Endothelial cell of umbilical vein (primary cell): Measurements from ENCODE around the gene ATP5PO. TPM values are rescaled to one million over a fixed set of nuclear protein-coding genes. Genes with fewer than 3 reads are reported as not detected.

ENCODE experiments used
- BruUV-seq: library from RNA; stranded (reverse); fragments of 400-500 nt; replicated peaks from 2 replicates; lab custom pipeline; 2021; lab: Mats Ljungman, UMichigan
- CTCF ChIA-PET: fragments of 300-600, 350-600 bp; sonication (Branson Sonifier 250); formaldehyde crosslinking; loops from one replicate; lab custom pipeline; 2021; ENCODE audit warnings: antibody characterized with exemption, inconsistent platforms; lab: Charles Lee
- POLR2A ChIA-PET: fragments of 300-600, 350-600 bp; sonication (Branson Sonifier 250); formaldehyde crosslinking; loops from one replicate; lab custom pipeline; 2021; ENCODE audit warnings: antibody characterized with exemption, inconsistent platforms; lab: Charles Lee
- DNase-seq: peaks from one replicate; pipeline ENCODE4 v3.0.0-alpha.2; 2011; ENCODE audit warnings: low read depth, low spot score
- FAIRE-seq: peaks from 2 replicates; lab custom pipeline; 2011; peaks lifted over from hg19 to GRCh38; lab: Jason Lieb, UNC
- H2AFZ ChIP-seq: 2 replicates; pipeline ENCODE4 v1.6.0; 2012; ENCODE audit warnings: low read depth, low read length, control low read depth, inconsistent platforms
- H3K27ac ChIP-seq: 2 replicates; pipeline ENCODE4 v1.5.1; 2011; ENCODE audit warnings: low read depth, mild to moderate bottlenecking, control low read depth, low read length, moderate library complexity; ENCODE audit not compliant: insufficient read depth
- H3K27me3 ChIP-seq, 2 experiments: 2 replicates each; pipeline versions ENCODE4 v1.6.0 to v1.6.1; 2011; ENCODE audit warnings: low read length in 2 of 2, mixed read lengths in 1 of 2; ENCODE audit not compliant: control insufficient read depth in 2 of 2, insufficient read depth in 2 of 2
- H3K36me3 ChIP-seq, 2 experiments: 2 replicates in 1 of 2; 3 replicates in 1 of 2; pipeline ENCODE4 v1.5.1; 2011; ENCODE audit warnings: low read length in 2 of 2, mild to moderate bottlenecking in 1 of 2, moderate library complexity in 1 of 2; ENCODE audit not compliant: control insufficient read depth in 2 of 2, insufficient read depth in 2 of 2; ENCODE audit errors: extremely low read depth in 1 of 2
- H3K4me1 ChIP-seq: 3 replicates; pipeline ENCODE4 v1.5.1; 2011; ENCODE audit warnings: mild to moderate bottlenecking, low read length; ENCODE audit not compliant: control insufficient read depth, insufficient read depth; ENCODE audit errors: extremely low read depth
- H3K4me2 ChIP-seq: 2 replicates; pipeline ENCODE4 v1.6.1; 2011; ENCODE audit warnings: low read length, control low read depth, mixed read lengths; ENCODE audit not compliant: insufficient read depth
- H3K4me3 ChIP-seq, 3 experiments: fragments of 200-600 bp in 1 of 3; sonication (generic), shearing (Covaris generic) in 1 of 3; replicated peaks in 1 of 3; 2 replicates each; pipeline ENCODE4 v1.5.1; 2011 to 2016; ENCODE audit warnings: control low read depth in 3 of 3, low read length in 3 of 3, mild to moderate bottlenecking in 2 of 3, inconsistent platforms in 1 of 3, low read depth in 1 of 3, moderate library complexity in 1 of 3; ENCODE audit not compliant: insufficient read depth in 1 of 3
- H3K79me2 ChIP-seq: 2 replicates; pipeline ENCODE4 v1.6.0; 2012; ENCODE audit warnings: low read length, inconsistent platforms; ENCODE audit not compliant: control insufficient read depth, insufficient read depth
- H3K9ac ChIP-seq: replicated peaks from 2 replicates; pipeline ENCODE3; 2011; ENCODE audit warnings: low read length, control low read depth; ENCODE audit not compliant: insufficient read depth; ENCODE audit errors: extremely low read depth
- H3K9me1 ChIP-seq: replicated peaks from 3 replicates; pipeline ENCODE4 v1.6.0; 2011; ENCODE audit warnings: mild to moderate bottlenecking, low read length; ENCODE audit not compliant: control insufficient read depth, insufficient read depth; ENCODE audit errors: extremely low read depth
- H3K9me3 ChIP-seq: replicated peaks from 2 replicates; pipeline ENCODE4 v1.5.1; 2012; ENCODE audit warnings: low read length, inconsistent platforms; ENCODE audit not compliant: control insufficient read depth, insufficient read depth
- H4K20me1 ChIP-seq: replicated peaks from 2 replicates; pipeline ENCODE3; 2011; ENCODE audit warnings: mild to moderate bottlenecking, low read length; ENCODE audit not compliant: control insufficient read depth, insufficient read depth; ENCODE audit errors: extremely low read depth
- CTCF ChIP-seq, 2 donors: IDR thresholded peaks; 1 replicate in 1 of 2; 2 replicates in 1 of 2; pipeline ENCODE4 v1.5.1; 2011; ENCODE audit warnings: low read length in 2 of 2, mild to moderate bottlenecking in 2 of 2, moderate library complexity in 2 of 2, control low read depth in 1 of 2, inconsistent platforms in 1 of 2, low read depth in 1 of 2; ENCODE audit not compliant: insufficient read depth in 1 of 2; ENCODE audit errors: extremely low read depth in 1 of 2
- EZH2 ChIP-seq: IDR thresholded peaks from 2 replicates; pipeline ENCODE4 v1.6.1; 2012; ENCODE audit warnings: borderline replicate concordance, low read depth, mild to moderate bottlenecking, moderate library complexity, low read length, inconsistent platforms; ENCODE audit not compliant: severe bottlenecking
- FOS ChIP-seq: IDR thresholded peaks from 2 replicates; pipeline ENCODE4 v1.6.1; 2011; ENCODE audit warnings: mild to moderate bottlenecking, low read length, moderate library complexity, borderline replicate concordance; ENCODE audit not compliant: insufficient read depth
- GATA2 ChIP-seq: IDR thresholded peaks from 2 replicates; pipeline ENCODE4 v1.7.0; 2011; ENCODE audit warnings: low read depth, mild to moderate bottlenecking, moderate library complexity, mixed read lengths, low read length; ENCODE audit not compliant: insufficient read length, insufficient read depth
- JUN ChIP-seq: IDR thresholded peaks from 2 replicates; pipeline ENCODE4 v1.6.1; 2011; ENCODE audit warnings: borderline replicate concordance, low read depth; ENCODE audit not compliant: insufficient read length, insufficient read depth
- MAX ChIP-seq: IDR thresholded peaks from 2 replicates; pipeline ENCODE4 v1.6.1; 2011; ENCODE audit not compliant: insufficient read depth, insufficient read length
- MYC ChIP-seq: IDR thresholded peaks from one replicate; pipeline ENCODE4 v1.6.1; 2011; ENCODE audit warnings: mild to moderate bottlenecking, low read depth, low read length
- POLR2A ChIP-seq: IDR thresholded peaks from 2 replicates; pipeline ENCODE4 v1.6.1; 2012; ENCODE audit warnings: low read depth, mild to moderate bottlenecking, control low read depth, low read length
- POLR2AphosphoS5 ChIP-seq: IDR thresholded peaks from 2 replicates; pipeline ENCODE4 v1.6.1; 2012; ENCODE audit warnings: low read depth, mild to moderate bottlenecking, control low read depth, low read length, moderate library complexity; ENCODE audit not compliant: insufficient read depth
- dilution Hi-C: fragments of 300-500 bp; cut with MboI; formaldehyde crosslinking; loops from one replicate; pipeline ENCODE4 v1.15.0; 2019; ENCODE audit warnings: low sequenced_read_pairs; ENCODE audit not compliant: extremely low pct_ligation_motif_present
- intact Hi-C: fragments of 100-400 bp; cut with micrococcal nuclease; formaldehyde crosslinking; loops from one replicate; pipeline ENCODE4 v1.10.0; 2022
- polyA plus RNA-seq, 4 experiments: library from polyadenylated mRNA; depleted of rRNA in 3 of 4; stranded (reverse) in 3 of 4; unstranded in 1 of 4; fragments of >200 nt; gene quantifications; 2 replicates each; pipeline versions ENCODE4 v1.2.1 to v1.2.3, GENCODE V29; 2011 to 2012; ENCODE audit warnings: missing spikeins in 1 of 4
- total RNA-seq: library from RNA; stranded (reverse); gene quantifications from 2 replicates; pipeline ENCODE4 v1.2.3, GENCODE V29; 2021

Gene ATP5PO
- total and polyA plus RNA-seq, 2 donors (not counting 3 experiments of a cell fraction or from before 2014, with no cell fraction given): 187 to 207 TPM

- dilution Hi-C loops (no loop called here), intact Hi-C loops (no loop called here)
- Histone ChIP-seq H4K20me1 (no peaks in the 10 kb centered on the region), H3K4me1 (no peaks in the 10 kb centered on the region), H3K9me1 (no peaks in the 10 kb centered on the region), H3K27me3 (peaks cover 0 to 2% of the 10 kb centered on the region in 2 experiments), H3K36me3 (no peaks in the 10 kb centered on the region), H3K27ac (no peak overlapping the region), H3K4me2 (no peak overlapping the region), H3K9ac (no peak overlapping the region), H3K79me2 (no peaks in the 10 kb centered on the region), H3K4me3 (no peak overlapping the region), H3K9me3 (no peaks in the 10 kb centered on the region), H2AFZ (no peak overlapping the region)
- no peak for DNase-seq
- POLR2A ChIA-PET: no interaction called here
- no peak for TF ChIP-seq MYC
- no peak for TF ChIP-seq POLR2AphosphoS5
- no peak for TF ChIP-seq CTCF (IDR thresholded peaks at IDR 0.05; ENCODE audit: extremely low read depth in 1 of 2, insufficient read depth in 1 of 2, low read depth in 1 of 2, low read length in 2 of 2)
- no peak for TF ChIP-seq EZH2
- no peak for TF ChIP-seq POLR2A
- TF ChIP-seq GATA2: no peak
- no peak for TF ChIP-seq MAX
- no peak for TF ChIP-seq JUN
- TF ChIP-seq FOS: no peak
- BruUV-seq: no TSS peak
- CTCF ChIA-PET: no interaction called here
- FAIRE-seq: peak; percentile 18
These were observed 42.6 kb downstream of the ATP5PO start for GRCh38 chr21:33872881-33873515.
